ENCODE measurements around the gene LMNB1.

Gene LMNB1

DNA sequence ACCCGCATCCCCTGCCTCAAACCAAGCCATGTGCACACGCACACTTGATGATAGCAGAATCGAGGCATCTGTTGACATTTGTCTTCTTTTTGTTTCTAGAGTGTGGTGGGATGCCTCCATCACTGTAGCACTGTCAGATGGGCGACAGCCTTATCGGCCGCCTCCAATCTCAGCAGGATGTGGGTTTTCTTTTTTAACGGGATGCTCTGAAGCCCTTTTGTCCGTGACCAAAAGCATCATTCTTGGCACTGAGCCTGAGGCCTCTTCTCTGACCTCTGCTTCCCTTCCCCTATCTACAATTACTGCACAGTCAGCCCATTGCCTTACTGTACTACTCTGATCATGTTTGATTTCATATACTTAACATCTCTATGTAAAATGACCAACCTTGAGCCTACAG, 78.3 kb downstream of the LMNB1 start:
- DNase-seq (ENCODE audit: low read depth), result no peak

DNA sequence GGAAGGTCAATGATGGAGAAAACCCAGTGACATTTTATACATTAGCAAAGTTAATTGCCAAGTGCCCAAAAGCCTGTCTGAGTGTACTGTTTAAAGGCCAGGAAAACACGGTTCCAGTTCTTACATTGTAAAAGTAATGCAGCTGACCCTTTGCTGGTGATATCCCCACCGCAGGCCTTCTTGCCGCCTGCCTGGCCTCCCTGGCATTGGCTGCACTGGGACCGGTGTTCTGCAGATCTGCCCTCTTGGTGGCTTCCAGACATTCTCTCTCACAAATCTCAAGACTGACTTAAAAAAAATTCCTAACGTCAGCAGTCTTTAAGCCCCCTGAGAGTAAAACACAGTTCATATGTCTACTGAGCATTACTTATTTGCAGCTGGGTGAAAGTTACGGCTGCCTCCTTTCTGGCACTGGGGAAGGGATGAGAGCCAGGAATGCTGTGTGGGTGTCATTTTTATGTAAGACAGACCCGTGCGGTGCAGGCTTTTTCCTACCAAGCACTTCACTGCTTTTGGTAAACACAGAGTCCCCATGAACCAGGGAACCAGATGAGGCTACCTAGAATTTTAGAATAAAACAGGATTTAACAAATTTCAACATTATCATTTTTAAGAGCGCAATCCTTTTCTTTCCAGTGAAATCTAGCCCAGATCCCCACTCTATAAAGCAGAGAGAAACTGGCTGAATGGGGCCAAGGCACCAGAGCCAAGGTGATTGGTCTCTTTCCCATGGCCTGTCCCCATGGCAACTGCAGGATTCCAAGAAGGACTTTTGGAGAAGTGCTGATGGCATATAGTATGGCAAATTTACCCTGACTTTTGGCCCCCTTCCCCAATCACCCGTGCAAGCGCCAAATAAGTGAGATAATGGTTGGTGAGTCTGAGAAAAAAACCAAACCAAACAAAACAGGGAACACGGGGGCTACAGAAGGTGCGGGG, 80.8 kb downstream of the LMNB1 start:
- no peak for DNase-seq (ENCODE audit: low read depth)

DNA sequence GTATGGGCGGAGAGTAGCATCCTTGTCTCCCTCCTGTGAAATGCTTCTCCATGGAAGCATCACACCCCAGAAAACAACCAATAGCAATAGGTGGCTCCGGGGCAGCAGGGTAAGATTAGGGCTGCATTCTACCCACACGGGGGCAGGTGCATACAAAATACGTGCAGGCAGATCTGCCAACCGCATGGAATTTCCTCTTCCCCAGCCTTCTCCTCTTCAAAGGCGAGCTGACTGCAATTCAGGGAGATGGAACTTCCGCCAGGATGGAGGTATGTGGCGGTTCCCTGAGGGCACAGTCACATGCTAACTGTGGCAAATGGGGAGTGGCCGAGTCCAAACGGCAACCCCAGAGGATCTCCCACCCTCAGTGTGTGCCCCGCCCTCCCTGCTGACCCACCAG, 81.5 kb downstream of the LMNB1 start:
- no peak for DNase-seq (ENCODE audit: low read depth)

DNA sequence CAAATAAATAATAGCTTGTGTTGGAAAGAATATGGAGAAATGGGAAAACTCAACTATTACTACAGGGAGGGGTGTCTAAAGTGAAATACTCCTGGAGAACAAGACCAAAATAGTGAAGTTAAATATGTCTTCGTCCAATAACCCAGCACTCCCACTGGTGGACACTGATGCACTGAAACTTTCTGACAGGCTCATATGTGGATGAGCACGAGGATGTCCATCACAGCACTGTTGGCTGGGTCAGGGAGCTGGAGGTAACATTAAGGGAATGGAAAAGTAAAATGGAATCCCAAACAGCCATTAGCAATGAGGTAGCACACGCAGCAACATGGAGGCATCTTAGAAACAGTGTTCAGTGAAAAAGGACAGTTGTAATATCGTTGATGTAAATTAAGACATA, 86.5 kb downstream of the LMNB1 start:
- DNase-seq (ENCODE audit: low read depth), result no peak

DNA sequence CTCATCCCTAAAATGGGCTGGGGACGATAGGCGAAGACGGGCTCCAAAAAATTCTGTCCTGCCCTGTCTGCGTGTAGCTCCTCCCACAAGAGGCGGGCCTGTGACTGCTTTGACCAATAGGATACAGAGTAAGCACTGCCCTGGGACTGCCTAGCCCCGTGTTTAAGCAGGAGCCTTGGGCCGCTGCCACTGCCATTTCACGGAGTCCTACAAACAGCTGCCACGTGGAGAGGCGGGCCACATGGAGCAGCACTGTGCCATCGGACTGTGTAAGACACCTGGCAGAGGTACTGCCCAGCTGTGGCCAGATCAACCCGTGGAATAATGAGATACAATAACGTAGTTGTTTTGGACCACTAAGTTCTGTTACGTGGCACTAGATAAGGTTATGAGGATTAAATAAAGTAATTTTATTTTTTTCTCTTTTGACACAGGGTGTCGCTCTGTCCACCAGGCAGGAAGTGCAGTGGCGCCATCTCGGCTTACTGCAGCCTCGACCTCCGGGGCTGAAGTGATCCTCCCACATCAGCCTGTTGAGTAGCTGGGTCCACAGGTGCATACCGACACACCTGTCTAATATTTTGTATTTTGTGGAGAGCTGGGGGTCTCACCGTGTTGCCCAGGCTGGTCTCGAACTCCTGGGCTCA, 87.2 kb downstream of the LMNB1 start:
- DNase-seq (ENCODE audit: low read depth), result no peak

DNA sequence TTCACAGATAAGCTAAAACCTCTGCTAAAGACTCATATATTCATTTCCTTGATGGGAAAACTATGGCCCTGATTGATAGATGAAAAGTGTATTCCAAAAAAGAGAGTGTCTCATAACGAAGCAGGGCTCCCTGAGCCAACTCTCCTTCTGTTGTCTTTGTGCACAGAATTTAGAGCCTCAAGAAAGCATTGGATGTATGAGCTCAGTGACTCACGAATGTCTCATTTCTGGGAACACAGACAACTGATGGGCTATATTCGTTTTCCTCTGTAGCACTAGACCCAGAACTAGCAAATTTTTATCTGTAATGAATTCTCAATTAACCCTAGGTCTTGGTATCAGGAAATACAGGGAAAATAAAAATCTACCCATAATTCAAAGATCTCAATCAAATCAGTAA, 88.4 kb downstream of the LMNB1 start:
- no peak for DNase-seq (ENCODE audit: low read depth)

DNA sequence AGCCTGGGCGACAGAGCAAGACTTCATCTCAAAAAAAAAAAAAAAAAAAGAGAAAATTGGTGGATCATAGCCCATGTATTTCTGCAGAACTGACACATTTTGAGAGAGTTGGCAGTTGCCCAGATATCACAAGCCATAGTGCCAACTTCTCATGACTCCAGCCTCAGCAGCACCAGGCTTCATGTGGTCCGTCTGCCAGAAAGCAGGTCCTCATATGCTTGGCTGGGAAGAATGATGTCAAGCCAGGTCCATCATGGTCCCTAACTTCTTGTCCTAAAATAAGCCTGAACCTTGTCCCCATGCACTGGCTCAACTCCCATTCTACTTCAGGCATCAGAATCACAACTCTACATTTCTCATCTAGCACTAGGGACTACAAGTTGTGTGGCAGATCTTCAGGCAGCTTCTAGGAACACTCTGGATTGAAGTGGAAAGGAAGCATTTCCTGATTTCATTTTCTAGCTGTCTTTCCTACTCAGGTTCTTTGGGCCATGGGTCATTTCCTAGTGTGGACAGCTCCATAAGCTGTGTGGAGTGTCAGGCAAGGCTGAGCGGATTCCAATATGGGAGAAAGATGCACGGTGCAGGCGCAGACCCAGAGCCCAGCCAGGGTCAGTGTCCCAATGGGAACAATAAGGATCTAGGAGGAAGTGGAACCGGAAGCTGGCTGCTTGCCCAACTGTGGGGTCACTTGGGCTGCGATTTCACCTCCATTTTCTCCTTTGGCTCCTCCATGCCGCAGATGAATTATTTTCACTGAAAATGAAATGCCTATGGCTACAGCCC, 90.1 kb downstream of the LMNB1 start:
- DNase-seq (ENCODE audit: low read depth), result no peak

DNA sequence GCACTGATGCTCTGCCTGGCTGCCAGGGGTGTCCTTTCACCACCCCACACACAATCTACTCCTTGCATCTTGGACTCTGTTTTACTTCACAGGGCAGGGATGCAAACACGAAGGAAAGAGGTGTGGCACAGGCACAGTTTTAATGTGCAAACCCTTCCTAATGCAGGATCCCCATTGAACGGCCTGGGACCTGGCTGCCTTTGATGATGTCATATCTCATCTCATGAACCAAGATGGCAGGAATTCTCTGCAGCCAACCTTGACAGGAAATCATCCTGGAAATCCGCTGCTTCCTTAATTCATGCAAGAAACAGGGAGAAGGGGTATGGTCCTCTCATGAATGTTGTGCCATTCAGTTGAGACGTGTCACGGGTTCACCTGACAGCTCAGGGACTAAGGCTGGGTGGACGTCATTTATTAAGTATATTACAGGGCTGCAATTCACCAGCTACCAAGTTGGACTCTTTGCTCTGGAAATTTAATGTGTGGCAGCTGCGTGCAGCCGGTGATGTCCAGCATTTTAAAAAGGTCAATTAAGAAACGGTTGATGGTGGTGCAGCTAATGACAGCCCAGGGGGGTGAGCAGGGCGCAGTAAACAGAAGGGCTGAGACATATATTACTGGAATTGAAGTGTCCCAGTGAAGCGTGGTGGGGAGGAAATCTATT, 91.5 kb downstream of the LMNB1 start:
- no peak for DNase-seq (ENCODE audit: low read depth)

DNA sequence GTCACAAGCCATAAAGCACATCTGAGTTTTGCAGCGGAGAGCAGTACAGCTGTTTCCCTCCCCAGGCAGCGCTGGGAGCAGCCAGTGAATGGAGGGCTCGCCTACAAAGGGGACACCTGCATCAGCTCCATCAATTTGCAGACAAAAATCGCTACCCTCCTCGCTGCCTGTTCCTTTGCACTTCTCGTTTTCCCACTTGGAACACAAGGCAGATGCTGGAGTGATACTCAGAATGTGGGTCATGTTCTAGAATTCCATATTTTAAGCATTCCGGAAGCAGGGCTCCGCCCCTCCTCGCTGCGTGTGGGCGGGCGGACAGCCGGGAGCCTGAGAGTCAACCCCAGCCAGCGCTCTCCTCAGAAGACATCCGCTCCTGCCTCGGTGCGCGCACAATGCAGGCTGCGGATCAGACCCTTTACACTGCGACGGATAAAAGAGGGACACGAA, 92.1 kb downstream of the LMNB1 start:
- DNase-seq (ENCODE audit: low read depth), result no peak

DNA sequence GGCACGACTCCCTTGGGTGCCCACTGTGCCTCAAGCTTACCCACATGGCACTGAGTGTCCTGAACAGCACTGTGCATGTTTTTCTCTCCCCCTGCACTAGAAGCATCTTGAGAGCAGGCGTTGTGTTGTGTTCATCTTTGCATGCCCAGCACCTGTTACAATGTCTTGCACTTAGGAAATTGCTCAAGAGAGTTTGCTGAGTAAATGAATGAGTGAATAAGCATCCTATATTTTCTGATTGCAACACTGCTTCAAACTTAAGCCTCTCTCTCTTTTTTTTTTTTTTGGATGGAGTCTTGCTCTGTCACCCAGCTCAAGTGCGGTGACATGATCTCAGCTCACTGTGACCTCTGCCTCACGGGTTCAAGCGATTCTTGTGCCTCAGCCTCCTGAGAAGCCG, 94.5 kb downstream of the LMNB1 start:
- DNase-seq (ENCODE audit: low read depth), result no peak

DNA sequence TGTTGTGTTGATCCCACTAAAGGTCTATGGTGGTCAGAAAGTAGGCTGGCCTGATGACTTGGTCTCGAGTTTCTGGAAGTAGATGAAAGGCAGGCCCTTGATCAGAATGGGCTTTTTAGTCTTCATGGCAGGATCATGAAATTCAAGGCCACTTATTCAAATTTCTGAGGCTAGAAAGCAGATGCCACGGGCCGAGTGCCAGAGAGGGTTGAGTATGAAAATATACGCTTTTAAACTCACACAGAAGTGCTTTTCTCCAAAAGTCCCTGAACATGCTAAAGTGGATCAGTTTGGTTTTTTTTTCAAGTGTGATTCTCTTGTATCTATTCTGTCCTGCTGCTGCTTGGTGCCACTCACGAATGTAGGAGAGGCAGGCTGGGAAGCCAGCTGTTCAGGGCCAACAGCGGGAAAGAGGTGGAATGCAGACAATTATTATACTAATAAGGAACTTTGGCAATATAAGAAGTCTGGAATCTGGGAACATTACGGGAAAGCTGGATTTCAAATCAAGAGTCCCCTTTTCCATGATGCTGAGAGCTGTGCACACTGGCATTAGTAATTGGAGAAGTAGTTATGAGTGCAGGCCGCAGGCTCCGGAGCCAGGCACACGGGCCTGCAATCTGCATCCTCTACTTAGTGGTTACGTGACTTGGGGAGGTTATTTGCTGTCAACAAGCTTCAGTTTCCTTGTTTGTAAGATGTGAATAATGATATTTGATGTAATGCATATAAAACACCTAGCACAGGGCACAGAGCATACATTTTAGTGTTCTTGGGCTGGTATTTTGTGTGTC, 95.8 kb downstream of the LMNB1 start:
- no peak for DNase-seq (ENCODE audit: low read depth)

DNA sequence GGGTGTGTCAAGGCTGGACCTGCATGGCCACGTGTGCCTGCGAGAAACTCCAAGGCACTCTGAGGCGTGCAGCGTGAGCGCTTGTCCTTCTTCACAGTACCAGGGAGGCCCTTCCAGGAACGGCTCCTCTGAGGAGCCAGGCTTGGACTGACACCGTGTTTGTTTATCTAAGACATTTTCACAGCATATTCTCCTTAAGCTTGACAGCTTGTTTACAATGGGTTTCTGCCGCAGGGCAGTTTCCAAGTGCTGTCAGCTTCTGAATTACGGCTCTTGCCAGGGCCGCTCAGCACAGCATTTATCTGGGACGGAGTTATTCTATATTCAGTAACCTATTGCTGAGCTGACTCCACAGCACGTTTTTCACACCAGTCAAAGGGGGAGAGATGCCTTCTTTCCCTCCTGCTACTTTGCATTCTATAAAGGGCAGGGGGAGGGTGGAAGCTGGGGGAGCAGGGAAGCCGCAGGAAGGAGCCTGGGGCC, 98.4 kb downstream of the LMNB1 start:
- DNase-seq (ENCODE audit: low read depth), result no peak

DNA sequence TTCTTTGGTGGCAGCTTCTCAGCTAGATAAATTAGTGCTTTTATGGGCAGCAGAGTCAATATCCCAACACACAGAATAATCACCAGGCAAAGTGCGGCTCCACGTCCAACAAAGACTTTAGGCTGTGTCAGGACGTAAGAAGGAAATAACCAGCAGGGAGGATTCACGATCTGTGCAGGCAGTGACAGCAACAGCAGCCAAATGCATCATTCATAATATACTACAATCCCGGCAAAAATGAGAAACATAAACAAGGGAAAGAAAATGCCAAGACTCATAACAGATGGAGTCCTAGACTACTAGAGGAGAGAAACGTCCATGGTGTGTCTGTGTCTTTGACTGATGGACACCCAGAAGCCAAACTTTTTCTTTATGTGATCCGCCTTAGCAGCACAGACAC, 100.7 kb downstream of the LMNB1 start:
- DNase-seq (ENCODE audit: low read depth), result no peak

DNA sequence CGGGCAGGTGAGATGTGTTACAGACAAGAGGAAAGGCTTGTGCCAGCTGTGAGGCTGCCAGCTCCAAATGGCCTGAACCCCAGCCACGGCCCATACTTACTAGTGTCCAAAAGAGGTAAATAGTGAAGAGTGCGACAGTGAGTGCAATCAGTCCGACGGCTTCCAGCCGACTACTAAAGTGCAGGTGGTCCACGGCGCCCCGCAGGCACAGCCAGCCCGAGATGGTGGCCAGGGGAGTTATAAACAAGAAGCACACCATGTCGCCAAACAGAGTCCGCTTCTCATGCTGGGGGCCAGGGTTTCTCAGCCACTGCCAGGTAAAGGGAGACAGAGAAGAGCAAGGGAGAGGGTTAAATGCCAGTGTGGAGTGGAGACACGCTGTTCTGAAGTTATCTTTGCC, 101.1 kb downstream of the LMNB1 start:
- DNase-seq (ENCODE audit: low read depth), result no peak

DNA sequence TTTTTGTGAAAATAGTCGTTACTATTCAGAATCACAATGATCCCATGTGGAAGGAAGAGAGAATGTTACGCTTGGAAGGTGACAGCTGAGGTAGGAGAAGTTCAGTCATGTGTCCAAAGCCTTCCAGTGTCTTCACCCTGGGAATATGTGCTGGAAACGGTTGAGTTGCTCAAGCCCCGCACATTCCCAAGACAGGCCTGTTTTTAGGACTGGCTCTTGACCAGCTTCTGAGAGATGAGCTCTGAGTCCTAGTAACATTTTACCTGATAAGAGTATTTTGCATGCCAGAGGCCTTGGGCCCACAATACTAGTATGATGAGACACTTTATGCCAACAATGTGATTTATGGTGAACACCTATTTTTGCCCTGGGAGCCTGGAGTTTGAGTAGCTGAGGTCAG, 101.7 kb downstream of the LMNB1 start:
- DNase-seq (ENCODE audit: low read depth), result no peak

DNA sequence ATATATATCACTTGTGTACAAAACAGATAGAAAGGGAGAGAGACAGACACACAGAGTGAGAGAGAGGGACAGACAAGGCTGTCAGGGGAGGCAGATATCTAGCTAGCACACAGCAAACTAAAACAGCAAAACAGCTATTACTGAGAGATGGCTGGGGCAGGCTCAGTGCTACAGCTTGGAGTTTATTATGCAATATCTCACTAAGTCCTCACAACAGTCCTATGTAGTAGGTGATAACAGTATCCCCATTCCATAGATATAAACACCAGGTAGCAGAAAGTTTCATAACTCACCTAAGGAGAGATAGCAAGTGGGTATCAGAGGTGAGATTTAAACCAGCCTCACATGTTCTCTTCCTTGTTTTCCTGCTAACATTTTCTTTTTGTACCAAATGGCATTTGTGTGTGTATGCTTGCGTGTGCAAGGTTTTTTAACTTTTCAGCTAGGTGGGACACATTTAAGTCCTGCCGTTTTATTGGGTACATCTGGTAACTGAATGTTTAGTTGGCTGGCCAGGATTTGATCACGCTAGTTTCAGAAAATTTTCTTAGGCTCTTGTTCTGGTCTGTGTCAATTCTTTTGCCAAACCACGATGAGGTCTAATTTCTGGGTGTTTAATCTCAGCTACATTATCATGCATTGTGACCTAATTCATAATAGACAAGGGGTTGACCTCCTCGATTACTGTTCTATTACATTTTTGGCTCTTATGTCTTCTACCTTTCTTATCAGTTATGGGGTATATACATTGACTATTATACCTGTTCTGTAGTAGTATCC, 105.1 kb downstream of the LMNB1 start:
- DNase-seq (ENCODE audit: low read depth), result no peak

DNA sequence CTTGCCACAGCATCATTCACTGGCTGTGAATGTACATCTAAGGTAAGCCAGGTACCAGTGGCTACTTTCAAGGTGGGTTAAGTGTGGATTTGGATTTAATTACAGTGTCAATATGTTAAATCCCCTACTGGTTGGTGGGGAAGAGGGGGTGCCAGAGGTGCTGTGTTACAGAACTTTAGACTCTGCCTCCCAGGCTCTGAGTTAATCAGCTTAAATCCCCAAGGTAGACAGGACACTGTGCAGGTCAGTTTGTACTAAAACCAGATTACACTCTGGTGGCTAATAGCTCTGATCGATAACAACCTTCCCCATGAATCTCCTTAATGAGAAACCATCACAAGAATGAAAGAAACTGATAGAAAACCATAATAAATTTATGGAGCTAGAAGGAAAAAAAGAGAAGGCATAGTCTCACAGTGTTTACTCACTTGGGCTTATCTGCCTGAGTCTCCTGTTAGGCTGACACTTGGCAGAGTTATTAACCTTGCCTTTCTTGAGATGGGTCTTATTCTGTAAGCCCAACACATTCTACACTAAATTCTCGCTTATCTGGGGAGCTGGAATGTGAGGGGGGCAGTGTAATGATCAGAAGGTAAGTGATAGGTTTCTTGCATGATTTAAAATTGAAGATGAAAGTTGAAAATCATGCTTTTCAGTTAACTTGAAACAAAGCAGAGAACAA, 106.8 kb downstream of the LMNB1 start:
- no peak for DNase-seq (ENCODE audit: low read depth)

DNA sequence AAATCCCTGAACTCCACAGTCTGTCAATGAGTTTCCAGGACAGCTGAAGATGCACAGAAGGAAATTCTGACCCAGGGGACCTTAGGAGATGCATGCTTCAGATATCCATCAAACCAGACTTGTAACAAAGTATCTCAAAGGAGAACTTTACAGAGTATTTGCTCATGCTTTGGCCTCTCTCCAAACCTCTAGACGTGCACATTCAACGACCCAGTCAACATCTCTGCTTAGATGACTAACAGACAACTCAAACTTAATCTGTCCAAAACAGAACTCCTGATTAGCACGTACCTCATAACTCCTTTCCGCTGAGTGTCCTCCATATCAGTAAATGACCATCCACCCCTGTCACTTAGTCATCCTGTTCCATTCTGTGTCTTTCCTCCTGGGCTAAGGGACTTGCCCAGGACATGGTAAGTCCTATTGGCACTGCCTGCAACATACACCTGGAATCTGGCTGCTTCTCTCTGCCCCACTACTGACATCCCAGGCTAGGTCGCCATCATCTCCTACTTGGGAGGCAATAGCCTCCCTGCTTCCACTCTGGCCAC, 107.4 kb downstream of the LMNB1 start:
- DNase-seq (ENCODE audit: low read depth), result no peak
